IMR-90 (cell line): Measurements from ENCODE around the gene KCNAB1. TPM values are rescaled to one million over a fixed set of nuclear protein-coding genes. Genes with fewer than 3 reads are reported as not detected.

Source experiments
- ATAC-seq: fragments of 200-7000 bp; cut with Tn5 transposase; 2 replicates; pipeline ENCODE4 v1.9.1; 2020; ENCODE audit warnings: low read depth, mild to moderate bottlenecking, moderate library complexity
- BruUV-seq: library from RNA; stranded (reverse); fragments of 400-500 nt; replicated peaks from 2 replicates; lab custom pipeline; 2021; lab: Mats Ljungman, UMichigan
- CTCF ChIA-PET: fragments of 300-600 bp; formaldehyde crosslinking; extraction: SDS; loops from one replicate; lab custom pipeline; 2021; ENCODE audit warnings: antibody characterized with exemption; lab: Yijun Ruan, JAX
- POLR2A ChIA-PET: fragments of 300-600 bp; sonication (Branson Sonifier 250); formaldehyde crosslinking; loops from one replicate; lab custom pipeline; 2022; ENCODE audit warnings: antibody characterized with exemption; ENCODE audit not compliant: unreplicated experiment; lab: Charles Lee
- DNase-seq: peaks from one replicate; pipeline ENCODE4 v3.0.0; 2013
- H2AFZ ChIP-seq: replicated peaks from 2 replicates; pipeline ENCODE3; 2013; ENCODE audit warnings: low read length, mild to moderate bottlenecking; ENCODE audit not compliant: poor library complexity
- H2AK5ac ChIP-seq: 2 replicates; pipeline ENCODE4 v1.6.1; 2013; ENCODE audit warnings: low read depth, low read length, inconsistent platforms
- H2AK9ac ChIP-seq: replicated peaks from 2 replicates; pipeline ENCODE3; 2013; ENCODE audit warnings: mild to moderate bottlenecking, low read depth, low read length, moderate library complexity; ENCODE audit not compliant: poor library complexity
- H2BK120ac ChIP-seq: 2 replicates; pipeline ENCODE4 v1.6.1; 2013; ENCODE audit warnings: low read depth, low read length, inconsistent platforms
- H2BK15ac ChIP-seq: 3 replicates; pipeline ENCODE4 v1.6.1; 2013; ENCODE audit warnings: low read depth, low read length, inconsistent platforms
- H2BK20ac ChIP-seq: 2 replicates; pipeline ENCODE4 v1.6.1; 2013; ENCODE audit warnings: low read depth, mild to moderate bottlenecking, inconsistent platforms, low read length, moderate library complexity
- H2BK5ac ChIP-seq: 2 replicates; pipeline ENCODE4 v1.6.1; 2013; ENCODE audit warnings: mild to moderate bottlenecking, low read depth, low read length, inconsistent platforms; ENCODE audit not compliant: poor library complexity, severe bottlenecking
- H3K14ac ChIP-seq: replicated peaks from 2 replicates; pipeline ENCODE4 v1.6.1; 2013; ENCODE audit warnings: low read depth, low read length, inconsistent platforms
- H3K18ac ChIP-seq: 2 replicates; pipeline ENCODE4 v1.6.1; 2013; ENCODE audit warnings: low read depth, low read length, control low read depth
- H3K23ac ChIP-seq: 2 replicates; pipeline ENCODE4 v1.6.1; 2013; ENCODE audit warnings: low read depth, low read length, inconsistent platforms
- H3K27ac ChIP-seq: 2 replicates; pipeline ENCODE4 v1.5.1; 2013; ENCODE audit warnings: mild to moderate bottlenecking, control low read depth, low read length; ENCODE audit not compliant: insufficient read depth
- H3K27me3 ChIP-seq: 2 replicates; pipeline ENCODE4 v1.6.1; 2013; ENCODE audit warnings: low read length; ENCODE audit not compliant: control insufficient read depth, insufficient read depth
- H3K36me3 ChIP-seq: 2 replicates; pipeline ENCODE4 v1.6.1; 2013; ENCODE audit warnings: low read length, mixed read lengths; ENCODE audit not compliant: control insufficient read depth, insufficient read depth
- H3K4ac ChIP-seq: 2 replicates; pipeline ENCODE4 v1.6.1; 2013; ENCODE audit warnings: low read depth, low read length, inconsistent platforms
- H3K4me1 ChIP-seq: 2 replicates; pipeline ENCODE4 v1.6.1; 2013; ENCODE audit warnings: low read length, mixed read lengths; ENCODE audit not compliant: control insufficient read depth, insufficient read depth
- H3K4me2 ChIP-seq: 2 replicates; pipeline ENCODE4 v1.6.1; 2013; ENCODE audit warnings: low read depth, mild to moderate bottlenecking, control low read depth, low read length, moderate library complexity
- H3K4me3 ChIP-seq: 2 replicates; pipeline ENCODE4 v1.5.1; 2013; ENCODE audit warnings: low read depth, mild to moderate bottlenecking, control low read depth, low read length, moderate library complexity; ENCODE audit not compliant: insufficient read depth
- H3K56ac ChIP-seq: 2 replicates; pipeline ENCODE4 v1.6.1; 2013; ENCODE audit warnings: low read length, inconsistent platforms; ENCODE audit not compliant: insufficient read depth; ENCODE audit errors: extremely low read depth
- H3K79me1 ChIP-seq, 2 experiments: 2 replicates each; pipeline ENCODE4 v1.6.1; 2013; ENCODE audit warnings: low read length in 2 of 2, inconsistent platforms in 1 of 2, low read depth in 1 of 2
- H3K9ac ChIP-seq: 2 replicates; pipeline ENCODE4 v1.6.1; 2013; ENCODE audit warnings: low read depth, low read length, control low read depth
- H3K9me1 ChIP-seq: 2 replicates; pipeline ENCODE4 v1.6.1; 2013; ENCODE audit warnings: low read length, inconsistent platforms; ENCODE audit not compliant: insufficient read depth
- H3K9me3 ChIP-seq: 2 replicates; pipeline ENCODE4 v1.6.1; 2013; ENCODE audit warnings: low read length; ENCODE audit not compliant: control insufficient read depth, insufficient read depth
- H4K20me1 ChIP-seq: 2 replicates; pipeline ENCODE4 v1.6.1; 2013; ENCODE audit warnings: low read length, inconsistent platforms; ENCODE audit not compliant: insufficient read depth
- H4K5ac ChIP-seq: 2 replicates; pipeline ENCODE4 v1.6.1; 2013; ENCODE audit warnings: mild to moderate bottlenecking, low read depth, low read length, control low read depth
- H4K8ac ChIP-seq, 2 experiments: 2 replicates each; pipeline ENCODE4 v1.6.1; 2013; ENCODE audit warnings: low read depth in 2 of 2, low read length in 2 of 2, control low read depth in 1 of 2, inconsistent platforms in 1 of 2
- H4K91ac ChIP-seq: 2 replicates; pipeline ENCODE4 v1.6.1; 2013; ENCODE audit warnings: low read depth, low read length, inconsistent platforms; ENCODE audit not compliant: insufficient read depth
- BHLHE40 ChIP-seq: fragments of 150-350 bp; IDR thresholded peaks from 2 replicates; pipeline ENCODE4 v1.6.1; 2016; ENCODE audit warnings: mild to moderate bottlenecking, low read depth, low read length
- CEBPB ChIP-seq: IDR thresholded peaks from 2 replicates; pipeline ENCODE4 v1.6.1; 2012; ENCODE audit warnings: low read depth, low read length, improper control_type of control experiment
- CHD1 ChIP-seq: IDR thresholded peaks from 2 replicates; pipeline ENCODE4 v1.6.1; 2012; ENCODE audit warnings: low read depth, low read length, improper control_type of control experiment
- FOS ChIP-seq: fragments of 150-350 bp; IDR thresholded peaks from 2 replicates; pipeline ENCODE4 v1.6.1; 2016; ENCODE audit warnings: low read depth, low read length
- MAFK ChIP-seq: IDR thresholded peaks from 2 replicates; pipeline ENCODE4 v1.6.1; 2012; ENCODE audit warnings: low read depth, low read length, improper control_type of control experiment
- MAZ ChIP-seq: IDR thresholded peaks from 2 replicates; pipeline ENCODE4 v1.6.1; 2012; ENCODE audit warnings: low read depth, mild to moderate bottlenecking, low read length, improper control_type of control experiment, moderate library complexity, borderline replicate concordance
- MXI1 ChIP-seq: IDR thresholded peaks from 2 replicates; pipeline ENCODE4 v1.6.1; 2012; ENCODE audit warnings: low read depth, mild to moderate bottlenecking, low read length, moderate library complexity, borderline replicate concordance
- NFE2L2 ChIP-seq: fragments of 150-350 bp; IDR thresholded peaks from 2 replicates; pipeline ENCODE4 v1.6.1; 2016; ENCODE audit warnings: low read depth, mild to moderate bottlenecking, low read length
- POLR2A ChIP-seq: IDR thresholded peaks from 2 replicates; pipeline ENCODE4 v1.6.1; 2012; ENCODE audit warnings: mild to moderate bottlenecking, low read depth, low read length
- RAD21 ChIP-seq: IDR thresholded peaks from 2 replicates; pipeline ENCODE4 v1.6.1; 2012; ENCODE audit warnings: low read length, improper control_type of control experiment
- RCOR1 ChIP-seq: IDR thresholded peaks from 2 replicates; pipeline ENCODE4 v1.6.1; 2012; ENCODE audit warnings: mild to moderate bottlenecking, low read length, improper control_type of control experiment; ENCODE audit not compliant: insufficient replicate concordance
- RFX5 ChIP-seq: IDR thresholded peaks from 2 replicates; pipeline ENCODE4 v1.8.0; 2012; ENCODE audit warnings: low read depth, mild to moderate bottlenecking, low read length, moderate library complexity
- SMC3 ChIP-seq: fragments of 150-350 bp; IDR thresholded peaks from 2 replicates; pipeline ENCODE4 v1.6.1; 2016; ENCODE audit warnings: low read depth, mild to moderate bottlenecking, antibody characterized with exemption, low read length, moderate library complexity
- WGBS, 2 experiments: methylation state at CpG; one replicate each; pipeline versions ENCODE4 v1.1.5 to v1.1.7; 2013; ENCODE audit warnings: missing lambda C conversion rate in 2 of 2; ENCODE audit not compliant: insufficient read length in 1 of 2; ENCODE audit errors: extremely low coverage in 2 of 2; 5-methylcytosine and 5-hydroxymethylcytosine counted together
- dilution Hi-C: fragments of 300-500 bp; cut with HindIII; formaldehyde crosslinking; loops from one replicate; pipeline ENCODE4 v1.14.3; 2018; ENCODE audit warnings: low sequenced_read_pairs; ENCODE audit not compliant: unreplicated experiment
- in situ Hi-C: fragments of 300-500 bp; cut with MboI; formaldehyde crosslinking; loops from 3 replicates; pipeline ENCODE4 v1.14.3; 2019; ENCODE audit warnings: low sequenced_read_pairs, inconsistent platforms, mixed read lengths
- intact Hi-C: fragments of 100-400 bp; cut with micrococcal nuclease; formaldehyde crosslinking; loops from 2 replicates; pipeline ENCODE4 v1.10.0; 2022
- polyA plus RNA-seq, 3 experiments: library from polyadenylated mRNA; depleted of rRNA; stranded (reverse); fragments of >200 nt; gene quantifications; 2 replicates each; pipeline ENCODE4 v1.2.3, GENCODE V29; 2012; ENCODE audit warnings: low replicate concordance in 1 of 3
- total RNA-seq: library from RNA; depleted of rRNA; stranded (reverse); fragments of >200 nt; gene quantifications from 2 replicates; pipeline ENCODE4 v1.2.3, GENCODE V29; 2012
- TF ChIP-seq, protein P1 (sequence below): fragments of 150-350 bp; IDR thresholded peaks from 2 replicates; pipeline ENCODE4 v1.6.1; 2016; ENCODE audit warnings: low read depth, mild to moderate bottlenecking, low read length, moderate library complexity, borderline replicate concordance
- TF ChIP-seq, protein P2 (sequence below): conservative IDR thresholded peaks from 2 replicates; pipeline ENCODE4 v1.5.1; 2012; ENCODE audit warnings: mild to moderate bottlenecking, low read depth, low read length, improper control_type of control experiment
- TF ChIP-seq, protein P3 (sequence below): fragments of 150-350 bp; IDR thresholded peaks from 2 replicates; pipeline ENCODE4 v1.6.1; 2017; ENCODE audit warnings: mild to moderate bottlenecking, antibody characterized with exemption, low read length, low read depth

The KCNAB1 gene
- total and polyA plus RNA-seq, 2 of the 4 experiments (the other 2 are of a cell fraction), result under 0.01 to 0.07 TPM

DNA sequence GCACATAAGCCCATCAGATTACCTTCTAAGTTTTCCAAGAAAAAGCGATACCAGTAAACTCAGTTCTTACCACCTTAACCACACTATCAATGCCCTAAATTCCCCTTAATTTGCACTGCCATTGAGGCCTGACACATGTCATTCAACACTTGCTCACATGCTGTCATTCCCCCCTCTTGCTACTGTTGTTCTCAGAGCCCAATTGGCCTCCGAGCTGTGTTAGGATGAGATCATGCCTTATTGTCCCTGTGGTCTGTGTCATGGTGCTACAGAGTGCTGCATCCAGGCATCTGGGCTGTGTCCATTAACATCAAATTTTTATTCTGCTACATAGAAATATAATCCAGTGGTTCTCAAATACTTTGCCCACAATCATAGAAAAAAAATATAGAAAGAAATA, 221.0 kb downstream of the KCNAB1 start:
- intact Hi-C loops (no loop called here), in situ Hi-C loops (no loop called here), dilution Hi-C loops (no loop called here)
- H3K56ac ChIP-seq, result no peak overlapping the region
- no peak overlapping the region for H2BK120ac ChIP-seq
- no peaks in the 10 kb centered on the region for H3K9me1 ChIP-seq
- H4K91ac ChIP-seq, result no peak overlapping the region
- H2BK5ac ChIP-seq, result no peak overlapping the region
- no peak overlapping the region for H4K8ac ChIP-seq
- no peak overlapping the region for H2BK15ac ChIP-seq
- H2AK9ac ChIP-seq, result no peak overlapping the region
- no peak for TF ChIP-seq BHLHE40
- TF ChIP-seq, protein P1, sequence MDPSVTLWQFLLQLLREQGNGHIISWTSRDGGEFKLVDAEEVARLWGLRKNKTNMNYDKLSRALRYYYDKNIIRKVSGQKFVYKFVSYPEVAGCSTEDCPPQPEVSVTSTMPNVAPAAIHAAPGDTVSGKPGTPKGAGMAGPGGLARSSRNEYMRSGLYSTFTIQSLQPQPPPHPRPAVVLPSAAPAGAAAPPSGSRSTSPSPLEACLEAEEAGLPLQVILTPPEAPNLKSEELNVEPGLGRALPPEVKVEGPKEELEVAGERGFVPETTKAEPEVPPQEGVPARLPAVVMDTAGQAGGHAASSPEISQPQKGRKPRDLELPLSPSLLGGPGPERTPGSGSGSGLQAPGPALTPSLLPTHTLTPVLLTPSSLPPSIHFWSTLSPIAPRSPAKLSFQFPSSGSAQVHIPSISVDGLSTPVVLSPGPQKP, result no peak
- TF ChIP-seq MAZ, result no peak
- TF ChIP-seq RFX5, result no peak
- no peak for TF ChIP-seq POLR2A
- TF ChIP-seq, protein P2, sequence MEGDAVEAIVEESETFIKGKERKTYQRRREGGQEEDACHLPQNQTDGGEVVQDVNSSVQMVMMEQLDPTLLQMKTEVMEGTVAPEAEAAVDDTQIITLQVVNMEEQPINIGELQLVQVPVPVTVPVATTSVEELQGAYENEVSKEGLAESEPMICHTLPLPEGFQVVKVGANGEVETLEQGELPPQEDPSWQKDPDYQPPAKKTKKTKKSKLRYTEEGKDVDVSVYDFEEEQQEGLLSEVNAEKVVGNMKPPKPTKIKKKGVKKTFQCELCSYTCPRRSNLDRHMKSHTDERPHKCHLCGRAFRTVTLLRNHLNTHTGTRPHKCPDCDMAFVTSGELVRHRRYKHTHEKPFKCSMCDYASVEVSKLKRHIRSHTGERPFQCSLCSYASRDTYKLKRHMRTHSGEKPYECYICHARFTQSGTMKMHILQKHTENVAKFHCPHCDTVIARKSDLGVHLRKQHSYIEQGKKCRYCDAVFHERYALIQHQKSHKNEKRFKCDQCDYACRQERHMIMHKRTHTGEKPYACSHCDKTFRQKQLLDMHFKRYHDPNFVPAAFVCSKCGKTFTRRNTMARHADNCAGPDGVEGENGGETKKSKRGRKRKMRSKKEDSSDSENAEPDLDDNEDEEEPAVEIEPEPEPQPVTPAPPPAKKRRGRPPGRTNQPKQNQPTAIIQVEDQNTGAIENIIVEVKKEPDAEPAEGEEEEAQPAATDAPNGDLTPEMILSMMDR, result no peak
- TF ChIP-seq MAFK, result no peak
- no peak for TF ChIP-seq RCOR1
- no peak for TF ChIP-seq RAD21
- TF ChIP-seq, protein P3, sequence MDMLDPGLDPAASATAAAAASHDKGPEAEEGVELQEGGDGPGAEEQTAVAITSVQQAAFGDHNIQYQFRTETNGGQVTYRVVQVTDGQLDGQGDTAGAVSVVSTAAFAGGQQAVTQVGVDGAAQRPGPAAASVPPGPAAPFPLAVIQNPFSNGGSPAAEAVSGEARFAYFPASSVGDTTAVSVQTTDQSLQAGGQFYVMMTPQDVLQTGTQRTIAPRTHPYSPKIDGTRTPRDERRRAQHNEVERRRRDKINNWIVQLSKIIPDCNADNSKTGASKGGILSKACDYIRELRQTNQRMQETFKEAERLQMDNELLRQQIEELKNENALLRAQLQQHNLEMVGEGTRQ, result no peak
- TF ChIP-seq CHD1, result no peak
- TF ChIP-seq FOS, result no peak
- TF ChIP-seq SMC3, result no peak
- TF ChIP-seq NFE2L2, result no peak
- TF ChIP-seq CEBPB, result no peak
- no peak for TF ChIP-seq MXI1
- no peak overlapping the region for H3K18ac ChIP-seq
- no peak overlapping the region for H3K14ac ChIP-seq
- no peak overlapping the region for H3K23ac ChIP-seq
- ATAC-seq, result no peak
- ChIA-PET POLR2A (no interaction called here), CTCF (interaction anchor here (1.5 kb wide), 1 partner anchor 12 kb away, joined by 4 read pairs; no protein-coding TSS in a partner anchor)
- no peak overlapping the region for H4K5ac ChIP-seq
- H3K27me3 ChIP-seq, result peaks cover 3% of the 10 kb centered on the region; the same call in 1 of the 2 replicates
- no TSS peak for BruUV-seq
- H2AFZ ChIP-seq, result peak overlapping the region; percentile 63
- no peaks in the 10 kb centered on the region for H3K79me1 ChIP-seq
- no peaks in the 10 kb centered on the region for H3K4me1 ChIP-seq
- H2AK5ac ChIP-seq, result no peak overlapping the region
- H3K9ac ChIP-seq, result no peak overlapping the region
- no peak overlapping the region for H3K4me3 ChIP-seq
- no peak overlapping the region for H3K27ac ChIP-seq
- H3K4ac ChIP-seq, result no peak overlapping the region
- no peak overlapping the region for H2BK20ac ChIP-seq
- H3K9me3 ChIP-seq, result no peaks in the 10 kb centered on the region
- no peak overlapping the region for H3K4me2 ChIP-seq
- no peaks in the 10 kb centered on the region for H4K20me1 ChIP-seq
- WGBS, 2 experiments, result no CpG with 5 or more reads among the region's 2 CpGs
- no peak for DNase-seq
- no peaks in the 10 kb centered on the region for H3K36me3 ChIP-seq
